Tibial nerve (tissue), 4 donors: Measurements from ENCODE around the gene NOTCH3. TPM values are rescaled to one million over a fixed set of nuclear protein-coding genes. Genes with fewer than 3 reads are reported as not detected.

ENCODE experiments used
- DNase-seq, 2 donors: peaks; one replicate each; pipeline ENCODE4 v3.0.0-alpha.2; 2019; ENCODE audit warnings: low spot score in 2 of 2
- H3K27ac ChIP-seq, 4 donors: fragments of 200-600 bp; sonication (generic) in 3 of 4; one replicate each; pipeline ENCODE4 v1.5.1; 2017 to 2019; ENCODE audit warnings: mild to moderate bottlenecking in 1 of 4
- H3K27me3 ChIP-seq, 2 donors: fragments of 200-600 bp; sonication (generic) in 1 of 2; one replicate each; pipeline versions ENCODE4 v1.5.1 to v1.6.0; 2017 to 2019
- H3K36me3 ChIP-seq, 3 donors: fragments of 200-600 bp; sonication (generic); one replicate each; pipeline ENCODE4 v1.5.1; 2018 to 2019
- H3K4me1 ChIP-seq, 4 donors: fragments of 200-600 bp; sonication (generic) in 3 of 4; one replicate each; pipeline ENCODE4 v1.5.1; 2017 to 2019
- H3K4me3 ChIP-seq, 4 donors: fragments of 200-600 bp; sonication (generic) in 3 of 4; one replicate each; pipeline ENCODE4 v1.5.1; 2017 to 2019; ENCODE audit warnings: mild to moderate bottlenecking in 1 of 4, moderate library complexity in 1 of 4
- H3K9me3 ChIP-seq, 4 donors: fragments of 200-600 bp; sonication (generic) in 3 of 4; one replicate each; pipeline ENCODE4 v1.5.1; 2017 to 2019
- CTCF ChIP-seq, 5 experiments: fragments of 200-600 bp in 3 of 5; fragments of 450-650 bp in 2 of 5; sonication (generic) in 3 of 5; IDR thresholded peaks; one replicate each; pipeline ENCODE4 v1.5.1; 2016 to 2019; ENCODE audit warnings: antibody characterized with exemption in 5 of 5, mild to moderate bottlenecking in 3 of 5, moderate library complexity in 2 of 5
- EP300 ChIP-seq, 2 donors: sonication (generic); formaldehyde crosslinking; IDR thresholded peaks; one replicate each; pipeline ENCODE4 v1.6.1; 2017; ENCODE audit warnings: antibody characterized with exemption in 2 of 2, mild to moderate bottlenecking in 1 of 2
- POLR2A ChIP-seq, 2 donors: fragments of 450-650 bp; IDR thresholded peaks; one replicate each; pipeline ENCODE4 v1.6.1; 2017; ENCODE audit warnings: antibody characterized with exemption in 2 of 2, mild to moderate bottlenecking in 2 of 2, moderate library complexity in 2 of 2
- WGBS, 2 donors: methylation state at CpG; one replicate each; pipeline ENCODE4 v1.1.5; 2018; 5-methylcytosine and 5-hydroxymethylcytosine counted together
- total RNA-seq, 4 donors: library from RNA; depleted of rRNA; stranded (reverse); fragments of >200 nt; gene quantifications; one replicate each; pipeline ENCODE4 v1.1.0, GENCODE V29; 2016

NOTCH3 gene
- total RNA-seq, 4 donors from 2014 or later, result 34.3 to 86.1 (median 53.2) TPM

- Histone ChIP-seq H3K27ac (peak overlapping the region in 1 of 4 donors; percentile 24), H3K4me3 (peak overlapping the region in 3 of 4 donors; percentile 13 to 40 (median 16)), H3K9me3 (no peaks in the 10 kb centered on the region), H3K4me1 (peaks cover 0 to 10% (median 4%) of the 10 kb centered on the region in 4 donors), H3K36me3 (peaks cover 0 to 5% (median 0%) of the 10 kb centered on the region in 3 donors), H3K27me3 (no peaks in the 10 kb centered on the region)
- WGBS, 2 donors, result 7 to 17% methylated on average over 45 to 62 of the region's 92 CpGs
- peak; percentile 64 to 74 for DNase-seq
- TF ChIP-seq CTCF (IDR thresholded peaks at IDR 0.05), result peak; percentile 98 to 100 (median 99)
- no peak for TF ChIP-seq POLR2A (IDR thresholded peaks at IDR 0.05)
- peak in 1 of 2 donors; percentile 26 for TF ChIP-seq EP300 (IDR thresholded peaks at IDR 0.05)
Observed at GRCh38 chr19:15177269-15178116, 23.3 kb downstream of the NOTCH3 start.

GRCh38 chr19:15175609-15176008, 25.2 kb downstream of the NOTCH3 start:
- no peak overlapping the region for H3K27ac ChIP-seq
- no peaks in the 10 kb centered on the region for H3K27me3 ChIP-seq
- no peak overlapping the region for H3K4me3 ChIP-seq
- no peak for DNase-seq
- no peak for TF ChIP-seq POLR2A (IDR thresholded peaks at IDR 0.05)
- TF ChIP-seq EP300 (IDR thresholded peaks at IDR 0.05), result no peak
- peaks cover 0 to 10% (median 4%) of the 10 kb centered on the region in 4 donors for H3K4me1 ChIP-seq
- H3K36me3 ChIP-seq, result peaks cover 0 to 6% (median 0%) of the 10 kb centered on the region in 3 donors
- no peaks in the 10 kb centered on the region for H3K9me3 ChIP-seq
- WGBS, 2 donors, result 87 to 88% methylated on average over 3 of the region's 3 CpGs

GRCh38 chr19:15173746-15174404, 26.9 kb downstream of the NOTCH3 start:
- no peak overlapping the region for H3K27ac ChIP-seq
- no peaks in the 10 kb centered on the region for H3K9me3 ChIP-seq
- H3K4me3 ChIP-seq, result no peak overlapping the region
- H3K36me3 ChIP-seq, result peaks cover 0 to 16% (median 0%) of the 10 kb centered on the region in 3 donors
- 94 to 96% methylated on average over 37 of the region's 37 CpGs for WGBS, 2 donors
- no peak for DNase-seq
- H3K27me3 ChIP-seq, result no peaks in the 10 kb centered on the region
- no peak for TF ChIP-seq POLR2A (IDR thresholded peaks at IDR 0.05)
- no peak for TF ChIP-seq CTCF (IDR thresholded peaks at IDR 0.05)
- no peak for TF ChIP-seq EP300 (IDR thresholded peaks at IDR 0.05)
- H3K4me1 ChIP-seq, result peaks cover 0 to 10% (median 4%) of the 10 kb centered on the region in 4 donors

GRCh38 chr19:15170345-15170744, 30.4 kb downstream of the NOTCH3 start:
- H3K36me3 ChIP-seq, result peaks cover 0 to 35% (median 0%) of the 10 kb centered on the region in 3 donors
- no peak overlapping the region for H3K27ac ChIP-seq
- WGBS, 2 donors, result 88 to 98% methylated on average over 11 to 32 of the region's 32 CpGs
- no peak for DNase-seq
- peaks cover 0 to 20% (median 0%) of the 10 kb centered on the region in 4 donors for H3K9me3 ChIP-seq
- no peak overlapping the region for H3K4me3 ChIP-seq
- no peaks in the 10 kb centered on the region for H3K27me3 ChIP-seq
- TF ChIP-seq POLR2A (IDR thresholded peaks at IDR 0.05) (no peak), CTCF (IDR thresholded peaks at IDR 0.05) (no peak), EP300 (IDR thresholded peaks at IDR 0.05) (no peak)
- no peaks in the 10 kb centered on the region for H3K4me1 ChIP-seq

GRCh38 chr19:15169541-15170285, 31.1 kb downstream of the NOTCH3 start:
- DNase-seq, result no peak
- no peak overlapping the region for H3K4me3 ChIP-seq
- WGBS, 2 donors, result 86 to 90% methylated on average over 10 of the region's 10 CpGs
- no peak overlapping the region for H3K27ac ChIP-seq
- peaks cover 0 to 41% (median 0%) of the 10 kb centered on the region in 3 donors for H3K36me3 ChIP-seq
- no peaks in the 10 kb centered on the region for H3K4me1 ChIP-seq
- H3K9me3 ChIP-seq, result peaks cover 0 to 26% (median 0%) of the 10 kb centered on the region in 4 donors
- H3K27me3 ChIP-seq, result no peaks in the 10 kb centered on the region
- no peak for TF ChIP-seq POLR2A (IDR thresholded peaks at IDR 0.05)
- no peak for TF ChIP-seq EP300 (IDR thresholded peaks at IDR 0.05)
- no peak for TF ChIP-seq CTCF (IDR thresholded peaks at IDR 0.05)
